H9 (cell line): Measurements from ENCODE around the gene TMEM183A. TPM values are rescaled to one million over a fixed set of nuclear protein-coding genes. Genes with fewer than 3 reads are reported as not detected.

ENCODE experiments used
- DNase-seq: peaks from one replicate; pipeline ENCODE4 v3.0.0-alpha.2; 2017
- H2AFZ ChIP-seq: one replicate; pipeline ENCODE4 v1.6.1; 2013; ENCODE audit warnings: mild to moderate bottlenecking, low read length, control low read depth, moderate library complexity
- H2AK5ac ChIP-seq: 2 replicates; pipeline ENCODE4 v1.6.1; 2013; ENCODE audit warnings: low read length, control low read depth, mixed read lengths; ENCODE audit not compliant: insufficient read length
- H2BK120ac ChIP-seq: one replicate; pipeline ENCODE4 v1.6.1; 2013; ENCODE audit warnings: low read depth, mild to moderate bottlenecking, low read length, control low read depth, inconsistent platforms; ENCODE audit not compliant: poor library complexity, severe bottlenecking
- H2BK12ac ChIP-seq: 2 replicates; pipeline ENCODE4 v1.6.1; 2013; ENCODE audit warnings: low read length, control low read depth, mixed read lengths, low read depth; ENCODE audit not compliant: insufficient read length
- H2BK15ac ChIP-seq: 2 replicates; pipeline ENCODE4 v1.6.1; 2013; ENCODE audit warnings: low read depth, low read length, control low read depth
- H2BK20ac ChIP-seq: one replicate; pipeline ENCODE4 v1.6.1; 2013; ENCODE audit warnings: low read depth, mild to moderate bottlenecking, low read length, control low read depth, inconsistent platforms; ENCODE audit not compliant: poor library complexity, severe bottlenecking
- H2BK5ac ChIP-seq: 2 replicates; pipeline ENCODE4 v1.6.1; 2013; ENCODE audit warnings: low read length, control low read depth, mixed read lengths; ENCODE audit not compliant: insufficient read length
- H3K14ac ChIP-seq: 2 replicates; pipeline ENCODE4 v1.6.1; 2013; ENCODE audit warnings: low read length, control low read depth; ENCODE audit not compliant: insufficient read depth
- H3K18ac ChIP-seq: 2 replicates; pipeline ENCODE4 v1.6.1; 2013; ENCODE audit warnings: low read depth, mild to moderate bottlenecking, mixed read lengths, low read length, control low read depth; ENCODE audit not compliant: insufficient read length
- H3K23ac ChIP-seq: 2 replicates; pipeline ENCODE4 v1.6.1; 2013; ENCODE audit warnings: low read length, control low read depth, mixed read lengths, low read depth; ENCODE audit not compliant: insufficient read length
- H3K23me2 ChIP-seq: 2 replicates; pipeline ENCODE4 v1.6.1; 2013; ENCODE audit warnings: low read depth, mild to moderate bottlenecking, mixed read lengths, low read length, control low read depth; ENCODE audit not compliant: insufficient read length, poor library complexity, severe bottlenecking
- H3K27ac ChIP-seq: 2 replicates; pipeline ENCODE4 v1.5.1; 2013; ENCODE audit warnings: low read length, control low read depth, mixed read lengths, low read depth; ENCODE audit not compliant: insufficient read length
- H3K27me3 ChIP-seq: 2 replicates; pipeline ENCODE4 v1.6.1; 2013; ENCODE audit warnings: low read length, control low read depth, inconsistent platforms; ENCODE audit not compliant: insufficient read depth
- H3K4ac ChIP-seq: 2 replicates; pipeline ENCODE4 v1.6.1; 2013; ENCODE audit warnings: low read depth, mild to moderate bottlenecking, control low read depth, inconsistent platforms, low read length, moderate library complexity
- H3K4me1 ChIP-seq: 2 replicates; pipeline ENCODE4 v1.6.1; 2013; ENCODE audit warnings: low read length, control low read depth, inconsistent platforms; ENCODE audit not compliant: insufficient read depth
- H3K4me2 ChIP-seq: 2 replicates; pipeline ENCODE4 v1.6.1; 2013; ENCODE audit warnings: low read length, control low read depth, mixed read lengths; ENCODE audit not compliant: insufficient read length, insufficient read depth
- H3K56ac ChIP-seq: 2 replicates; pipeline ENCODE4 v1.6.1; 2013; ENCODE audit warnings: low read depth, mild to moderate bottlenecking, mixed read lengths, low read length, control low read depth; ENCODE audit not compliant: insufficient read length
- H3K79me1 ChIP-seq: 2 replicates; pipeline ENCODE4 v1.6.1; 2013; ENCODE audit warnings: low read depth, mild to moderate bottlenecking, moderate library complexity, low read length, control low read depth, inconsistent platforms; ENCODE audit not compliant: insufficient read depth, poor library complexity, severe bottlenecking
- H3K79me2 ChIP-seq: 2 replicates; pipeline ENCODE4 v1.6.1; 2013; ENCODE audit warnings: low read length, control low read depth, inconsistent platforms; ENCODE audit not compliant: insufficient read depth
- H3K9ac ChIP-seq: 2 replicates; pipeline ENCODE4 v1.6.1; 2013; ENCODE audit warnings: low read length, control low read depth, mixed read lengths; ENCODE audit not compliant: insufficient read length; ENCODE audit errors: extremely low read depth
- H3K9me3 ChIP-seq: one replicate; pipeline ENCODE4 v1.6.1; 2013; ENCODE audit warnings: low read depth, low read length, inconsistent platforms; ENCODE audit not compliant: control insufficient read depth
- H3T11ph ChIP-seq: one replicate; pipeline ENCODE4 v1.6.1; 2013; ENCODE audit warnings: mild to moderate bottlenecking, low read length, control low read depth, inconsistent platforms
- H4K20me1 ChIP-seq: one replicate; pipeline ENCODE4 v1.6.1; 2013; ENCODE audit not compliant: control insufficient read depth, insufficient read length, insufficient read depth
- H4K5ac ChIP-seq: 2 replicates; pipeline ENCODE4 v1.6.1; 2013; ENCODE audit warnings: low read depth, mild to moderate bottlenecking, mixed read lengths, low read length, control low read depth; ENCODE audit not compliant: insufficient read length
- H4K8ac ChIP-seq: replicated peaks from 2 replicates; pipeline ENCODE4 v1.6.1; 2013; ENCODE audit warnings: low read length, control low read depth, mixed read lengths, low read depth; ENCODE audit not compliant: insufficient read length
- H4K91ac ChIP-seq: 2 replicates; pipeline ENCODE4 v1.6.1; 2013; ENCODE audit warnings: low read depth, mild to moderate bottlenecking, moderate library complexity, mixed read lengths, low read length, control low read depth; ENCODE audit not compliant: insufficient read length
- H3K27ac Mint-ChIP-seq, 3 experiments: 2 replicates in 2 of 3; 3 replicates in 1 of 3; pipeline ENCODE4 v1.8.0; 2020 to 2021; ENCODE audit warnings: mixed read lengths in 3 of 3, mild to moderate bottlenecking in 1 of 3, moderate library complexity in 1 of 3
- H3K27me3 Mint-ChIP-seq: 2 replicates; pipeline ENCODE4 v1.8.0; 2021; ENCODE audit warnings: low read depth, mild to moderate bottlenecking, moderate library complexity, mixed read lengths
- H3K36me3 Mint-ChIP-seq, 3 experiments: 2 replicates in 2 of 3; 3 replicates in 1 of 3; pipeline ENCODE4 v1.8.0; 2020 to 2021; ENCODE audit warnings: low read depth in 3 of 3, mixed read lengths in 3 of 3; ENCODE audit not compliant: insufficient read depth in 1 of 3
- H3K4me1 Mint-ChIP-seq, 2 experiments: 2 replicates each; pipeline ENCODE4 v1.8.0; 2020; ENCODE audit warnings: mixed read lengths in 2 of 2
- H3K4me3 Mint-ChIP-seq, 2 experiments: 2 replicates in 1 of 2; 3 replicates in 1 of 2; pipeline ENCODE4 v1.8.0; 2020 to 2021; ENCODE audit warnings: mild to moderate bottlenecking in 2 of 2, mixed read lengths in 2 of 2, moderate library complexity in 1 of 2
- H3K9me3 Mint-ChIP-seq, 2 experiments: 2 replicates in 1 of 2; 3 replicates in 1 of 2; pipeline ENCODE4 v1.8.0; 2020; ENCODE audit warnings: mild to moderate bottlenecking in 2 of 2, mixed read lengths in 2 of 2, moderate library complexity in 1 of 2
- WGBS: extraction: QIAGEN DNeasy Blood & Tissue Kit; methylation state at CpG from one replicate; pipeline ENCODE4 v1.1.7; 2013; ENCODE audit warnings: missing lambda C conversion rate, low lambda C conversion rate, mixed read lengths; ENCODE audit not compliant: insufficient read length; ENCODE audit errors: extremely low coverage; 5-methylcytosine and 5-hydroxymethylcytosine counted together
- total RNA-seq: library from RNA; stranded (reverse); gene quantifications from 2 replicates; pipeline ENCODE4 v1.2.1, GENCODE V29; 2021
- TF ChIP-seq, protein P1 (sequence below): fragments of 200-600 bp; sonication (generic); conservative IDR thresholded peaks from 3 replicates; pipeline ENCODE4 v1.8.0; 2021; ENCODE audit warnings: antibody characterized with exemption, mild to moderate bottlenecking

Gene TMEM183A
- total RNA-seq, 1 experiment from 2014 or later = 93.4 TPM

DNA sequence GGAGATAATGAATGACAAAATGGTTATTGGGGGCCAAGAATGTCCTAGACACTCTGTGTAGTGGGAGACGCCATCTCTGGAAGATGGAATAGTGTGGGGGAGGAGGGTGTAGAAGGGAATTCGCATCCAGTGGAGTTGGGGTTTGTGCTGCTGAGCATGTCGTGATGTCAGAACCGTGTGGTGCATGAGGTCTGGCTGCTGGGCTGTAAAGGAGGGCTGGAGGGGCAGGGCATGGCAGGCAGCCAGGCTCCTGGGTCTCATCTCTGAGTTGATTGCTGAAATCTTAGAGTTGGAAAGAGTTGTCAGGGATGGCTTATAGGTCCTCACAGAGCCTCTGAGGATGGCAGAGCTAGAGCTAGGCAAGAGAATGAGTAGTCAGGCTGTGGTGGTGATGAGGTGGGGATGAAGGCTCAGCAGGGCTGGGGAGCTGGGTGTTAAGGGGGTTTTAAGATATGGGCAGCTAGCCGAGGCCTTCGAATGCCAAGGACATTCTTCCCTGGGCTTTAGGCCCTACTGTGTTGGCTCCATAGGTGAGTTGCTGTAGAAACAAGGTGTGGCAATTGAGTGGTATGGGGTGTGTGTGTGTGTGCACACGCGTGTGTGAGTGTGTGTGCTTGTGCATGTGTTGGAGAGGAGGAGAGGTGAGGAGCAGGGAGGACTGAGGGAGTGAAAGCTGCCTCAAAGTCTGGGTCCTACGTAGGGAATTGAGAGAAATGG lies 21.1 kb downstream of the TMEM183A start:
- Histone ChIP-seq H2BK5ac (no peak overlapping the region), H3K14ac (no peak overlapping the region), H3T11ph (no peak overlapping the region), H2AFZ (no peak overlapping the region), H3K23me2 (peaks cover 7% of the 10 kb centered on the region), H4K5ac (no peak overlapping the region), H4K91ac (no peak overlapping the region), H2BK20ac (no peak overlapping the region), H2BK120ac (no peak overlapping the region), H2BK12ac (no peak overlapping the region), H3K9me3 (no peaks in the 10 kb centered on the region), H3K27ac (no peak overlapping the region), H2BK15ac (no peak overlapping the region), H3K79me2 (no peaks in the 10 kb centered on the region), H3K18ac (no peak overlapping the region), H3K4me2 (no peak overlapping the region), H3K56ac (no peak overlapping the region), H3K4me1 (no peaks in the 10 kb centered on the region), H2AK5ac (no peak overlapping the region), H3K4ac (no peak overlapping the region), H3K79me1 (no peaks in the 10 kb centered on the region), H4K8ac (no peak overlapping the region), H3K27me3 (peaks cover 12% of the 10 kb centered on the region; the same call in 1 of the 2 replicates), H3K9ac (no peak overlapping the region), H4K20me1 (peaks cover 2% of the 10 kb centered on the region), H3K23ac (no peak overlapping the region)
- Mint-ChIP-seq H3K27ac (peak overlapping the region in 1 of 3 experiments; percentile 4; a peak in 1 of 7 replicates), H3K27me3 (peaks cover 38% of the 10 kb centered on the region), H3K36me3 (peaks cover 17 to 27% (median 27%) of the 10 kb centered on the region in 3 experiments), H3K4me1 (peaks cover 18% of the 10 kb centered on the region in 2 experiments), H3K4me3 (peak overlapping the region; percentile 71 to 88; a peak in 2 of 5 replicates), H3K9me3 (peaks cover 0 to 8% of the 10 kb centered on the region in 2 experiments; a peak in 1 of 5 replicates)
- no peak for DNase-seq
- WGBS = no CpG with 5 or more reads among the region's 9 CpGs
- TF ChIP-seq, protein P1, sequence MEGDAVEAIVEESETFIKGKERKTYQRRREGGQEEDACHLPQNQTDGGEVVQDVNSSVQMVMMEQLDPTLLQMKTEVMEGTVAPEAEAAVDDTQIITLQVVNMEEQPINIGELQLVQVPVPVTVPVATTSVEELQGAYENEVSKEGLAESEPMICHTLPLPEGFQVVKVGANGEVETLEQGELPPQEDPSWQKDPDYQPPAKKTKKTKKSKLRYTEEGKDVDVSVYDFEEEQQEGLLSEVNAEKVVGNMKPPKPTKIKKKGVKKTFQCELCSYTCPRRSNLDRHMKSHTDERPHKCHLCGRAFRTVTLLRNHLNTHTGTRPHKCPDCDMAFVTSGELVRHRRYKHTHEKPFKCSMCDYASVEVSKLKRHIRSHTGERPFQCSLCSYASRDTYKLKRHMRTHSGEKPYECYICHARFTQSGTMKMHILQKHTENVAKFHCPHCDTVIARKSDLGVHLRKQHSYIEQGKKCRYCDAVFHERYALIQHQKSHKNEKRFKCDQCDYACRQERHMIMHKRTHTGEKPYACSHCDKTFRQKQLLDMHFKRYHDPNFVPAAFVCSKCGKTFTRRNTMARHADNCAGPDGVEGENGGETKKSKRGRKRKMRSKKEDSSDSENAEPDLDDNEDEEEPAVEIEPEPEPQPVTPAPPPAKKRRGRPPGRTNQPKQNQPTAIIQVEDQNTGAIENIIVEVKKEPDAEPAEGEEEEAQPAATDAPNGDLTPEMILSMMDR = no peak
